MG63 (cell line): ENCODE measurements around the gene MAP2K2. TPM values are rescaled to one million over a fixed set of nuclear protein-coding genes. Genes with fewer than 3 reads are reported as not detected.

Experiments
- DNase-seq: peaks from one replicate; pipeline ENCODE4 v3.0.0-alpha.2; 2020
- H3K27me3 ChIP-seq: fragments of 250-450 bp; sonication (Bioruptor Pico); 2 replicates; pipeline ENCODE4 v1.5.1; 2020; ENCODE audit warnings: mild to moderate bottlenecking, moderate library complexity
- H3K36me3 ChIP-seq: fragments of 250-450 bp; sonication (Bioruptor Pico); 2 replicates; pipeline ENCODE4 v1.5.1; 2020; ENCODE audit warnings: mild to moderate bottlenecking, moderate library complexity
- H3K4me3 ChIP-seq: fragments of 250-450 bp; sonication (Bioruptor Pico); 2 replicates; pipeline ENCODE4 v1.5.1; 2020; ENCODE audit warnings: mild to moderate bottlenecking, moderate library complexity
- H3K9me3 ChIP-seq: fragments of 250-450 bp; sonication (Bioruptor Pico); 2 replicates; pipeline ENCODE4 v1.5.1; 2020; ENCODE audit warnings: mild to moderate bottlenecking, moderate library complexity
- total RNA-seq: library from RNA; depleted of rRNA; stranded (reverse); fragments of >200 nt; shearing (Covaris generic); gene quantifications from 2 replicates; pipeline ENCODE4 v1.2.3, GENCODE V29; 2014; ENCODE audit warnings: low replicate concordance

The MAP2K2 gene
- total RNA-seq, 1 experiment from 2014 or later, result 216 TPM

DNA sequence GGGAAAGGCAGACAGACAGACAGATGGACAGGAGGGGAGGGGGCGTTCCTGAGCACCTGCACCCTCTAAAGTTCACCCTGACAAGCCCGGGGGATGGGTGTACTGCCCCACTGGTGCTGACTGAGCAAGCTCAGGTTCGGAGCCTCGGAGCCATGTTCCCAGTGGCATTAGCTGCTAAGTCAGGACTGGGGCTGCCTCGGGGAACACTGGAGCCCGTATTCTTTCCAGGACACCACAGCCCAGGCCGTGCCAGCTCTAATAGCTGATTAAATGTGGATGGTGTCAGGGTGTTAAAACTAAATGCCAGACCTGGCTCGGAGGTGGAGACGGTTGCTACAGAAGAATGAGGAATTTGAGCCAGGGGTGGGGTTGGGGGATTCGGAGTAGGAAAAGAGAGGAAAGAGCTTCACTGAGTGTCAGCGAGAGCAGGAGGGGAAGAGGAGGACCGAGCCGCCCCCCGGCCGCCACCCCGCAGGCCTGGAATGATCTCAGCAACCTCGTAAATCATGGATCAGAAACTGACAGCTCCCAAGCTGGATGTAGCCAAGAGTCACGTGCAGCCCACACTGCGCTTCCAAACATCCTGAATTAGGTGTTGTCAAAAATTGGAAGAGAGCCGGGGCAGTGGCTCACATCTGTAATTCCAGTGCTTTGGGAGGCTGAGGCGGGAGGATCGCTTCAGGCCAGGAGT lies 10.4 kb downstream of the MAP2K2 start:
- Histone ChIP-seq H3K36me3 (peaks cover 12% of the 10 kb centered on the region), H3K27me3 (no peaks in the 10 kb centered on the region), H3K9me3 (no peaks in the 10 kb centered on the region), H3K4me3 (no peak overlapping the region)
- no peak for DNase-seq

DNA sequence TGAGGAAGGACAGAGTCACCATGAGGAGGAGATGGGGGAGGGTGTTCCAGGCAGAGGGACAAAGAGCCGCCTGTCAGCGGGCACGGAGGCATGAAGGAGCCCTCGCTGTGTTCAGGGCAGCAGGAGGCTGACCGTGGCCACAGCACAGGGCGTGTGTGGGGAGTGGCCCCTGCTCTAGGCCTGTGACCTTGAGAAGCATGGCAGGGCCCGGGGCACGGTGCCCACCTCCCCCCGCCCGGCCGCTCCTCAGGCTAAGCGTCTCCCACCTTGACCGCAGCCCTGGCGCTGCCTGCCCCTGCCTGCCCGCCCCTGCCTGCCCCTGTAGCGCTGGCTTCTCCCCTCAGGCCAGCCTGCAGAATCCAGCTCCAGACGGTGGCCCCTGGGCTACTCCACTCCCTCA lies 11.6 kb downstream of the MAP2K2 start:
- DNase-seq, result no peak
- no peak overlapping the region for H3K4me3 ChIP-seq
- H3K36me3 ChIP-seq, result peaks cover 12% of the 10 kb centered on the region
- H3K27me3 ChIP-seq, result no peaks in the 10 kb centered on the region
- no peaks in the 10 kb centered on the region for H3K9me3 ChIP-seq

- Histone ChIP-seq H3K27me3 (no peaks in the 10 kb centered on the region), H3K9me3 (no peaks in the 10 kb centered on the region), H3K4me3 (no peak overlapping the region), H3K36me3 (peaks cover 7% of the 10 kb centered on the region)
- no peak for DNase-seq
These were observed 14.3 kb downstream of the MAP2K2 start for GRCh38 chr19:4109626-4109945.

- DNase-seq, result no peak
- H3K9me3 ChIP-seq, result no peaks in the 10 kb centered on the region
- H3K36me3 ChIP-seq, result peaks cover 5% of the 10 kb centered on the region
- no peak overlapping the region for H3K4me3 ChIP-seq
- H3K27me3 ChIP-seq, result no peaks in the 10 kb centered on the region
These were observed 14.9 kb downstream of the MAP2K2 start for GRCh38 chr19:4108767-4109625.

GRCh38 chr19:4103080-4103433 lies 20.9 kb downstream of the MAP2K2 start:
- no peak overlapping the region for H3K4me3 ChIP-seq
- DNase-seq, result no peak
- H3K27me3 ChIP-seq, result no peaks in the 10 kb centered on the region
- H3K36me3 ChIP-seq, result peaks cover 5% of the 10 kb centered on the region
- H3K9me3 ChIP-seq, result no peaks in the 10 kb centered on the region

DNA sequence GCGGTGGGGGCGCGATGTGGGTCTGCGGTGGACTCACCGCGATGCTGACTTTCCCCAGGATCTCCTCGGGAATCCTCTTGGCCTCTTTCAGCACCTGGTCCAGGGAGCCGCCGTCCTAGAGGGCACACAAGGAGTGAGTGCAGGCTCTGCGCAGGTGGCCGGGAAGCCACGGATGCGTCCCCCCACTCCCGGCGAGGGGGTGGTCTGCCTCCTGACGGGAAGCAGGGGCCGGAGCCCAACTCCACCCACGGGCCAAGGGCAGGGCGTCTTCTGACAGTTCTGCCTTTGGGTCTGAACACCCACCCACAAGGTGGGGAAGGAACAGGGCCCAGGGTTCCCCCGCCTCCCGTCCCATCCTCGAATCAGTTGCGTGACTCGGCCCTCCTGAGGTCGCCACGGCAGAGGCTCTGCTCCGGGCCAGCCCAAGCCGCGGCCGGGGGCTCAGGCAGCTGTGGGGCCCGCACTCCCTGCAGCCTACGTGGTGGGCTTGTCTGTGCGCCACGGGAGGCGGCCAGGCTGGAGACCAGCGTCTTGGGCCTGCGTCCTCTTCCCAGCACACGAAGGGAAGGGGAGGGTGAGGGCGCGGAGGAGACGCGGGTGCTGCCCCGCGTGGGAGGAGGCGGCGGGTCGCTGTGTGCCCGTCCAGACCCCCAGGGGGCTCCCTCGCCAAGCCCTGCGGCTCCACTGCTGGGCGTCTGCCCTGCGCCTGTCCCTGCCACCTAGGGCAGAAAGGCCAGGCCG lies 21.4 kb downstream of the MAP2K2 start:
- H3K4me3 ChIP-seq, result no peak overlapping the region
- no peak for DNase-seq
- no peaks in the 10 kb centered on the region for H3K9me3 ChIP-seq
- H3K27me3 ChIP-seq, result no peaks in the 10 kb centered on the region
- peaks cover 5% of the 10 kb centered on the region for H3K36me3 ChIP-seq

DNA sequence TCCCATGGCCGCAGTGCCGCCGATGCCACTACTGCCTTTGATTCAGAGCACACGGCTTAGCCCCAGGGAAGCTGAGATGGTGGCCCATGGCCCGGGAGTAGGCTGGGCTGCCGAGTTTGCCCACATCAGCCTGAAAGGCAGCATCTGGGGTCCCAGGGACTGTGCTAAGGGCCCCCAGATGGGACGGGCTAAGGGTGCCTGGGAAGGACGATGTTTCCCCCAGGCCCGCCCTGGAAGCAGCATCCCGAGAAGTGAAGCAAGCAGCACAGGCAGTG lies 22.5 kb downstream of the MAP2K2 start:
- Histone ChIP-seq H3K27me3 (no peaks in the 10 kb centered on the region), H3K36me3 (peaks cover 5% of the 10 kb centered on the region), H3K9me3 (no peaks in the 10 kb centered on the region), H3K4me3 (no peak overlapping the region)
- no peak for DNase-seq

- no peaks in the 10 kb centered on the region for H3K9me3 ChIP-seq
- no peaks in the 10 kb centered on the region for H3K27me3 ChIP-seq
- H3K4me3 ChIP-seq, result no peak overlapping the region
- DNase-seq, result no peak
- peaks cover 5% of the 10 kb centered on the region for H3K36me3 ChIP-seq
These were observed 23.1 kb downstream of the MAP2K2 start for GRCh38 chr19:4100647-4101495.

- DNase-seq, result no peak
- Histone ChIP-seq H3K9me3 (no peaks in the 10 kb centered on the region), H3K27me3 (no peaks in the 10 kb centered on the region), H3K4me3 (no peak overlapping the region), H3K36me3 (peaks cover 3% of the 10 kb centered on the region)
These were observed 24.7 kb downstream of the MAP2K2 start for GRCh38 chr19:4099041-4099764.

DNA sequence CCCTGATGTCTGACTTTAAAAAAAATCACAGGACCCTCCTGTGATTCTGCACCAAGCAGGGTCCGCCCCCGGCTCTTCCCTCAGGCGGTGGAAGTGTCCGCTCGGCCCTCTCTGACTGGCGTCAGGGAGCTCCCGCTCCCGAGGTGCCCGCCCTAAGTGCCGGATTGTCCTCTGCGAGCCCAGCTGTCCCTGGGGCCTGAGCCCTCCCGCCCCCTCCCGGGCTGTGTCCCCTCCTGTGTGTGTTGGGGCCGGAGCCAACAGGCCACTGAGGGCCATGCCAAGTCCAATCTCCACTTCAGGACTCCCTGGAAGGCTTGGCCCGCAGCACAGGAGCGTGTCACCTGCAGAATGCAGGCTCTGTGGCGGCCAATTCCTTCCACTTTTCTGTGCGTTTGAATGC lies 25.4 kb downstream of the MAP2K2 start:
- DNase-seq, result no peak
- Histone ChIP-seq H3K36me3 (peaks cover 3% of the 10 kb centered on the region; the same call in 1 of the 2 replicates), H3K4me3 (no peak overlapping the region), H3K9me3 (no peaks in the 10 kb centered on the region), H3K27me3 (no peaks in the 10 kb centered on the region)

GRCh38 chr19:4097501-4097900 lies 26.4 kb downstream of the MAP2K2 start:
- Histone ChIP-seq H3K4me3 (no peak overlapping the region), H3K36me3 (peaks cover 3% of the 10 kb centered on the region; the same call in 1 of the 2 replicates), H3K9me3 (no peaks in the 10 kb centered on the region), H3K27me3 (no peaks in the 10 kb centered on the region)
- DNase-seq, result no peak

GRCh38 chr19:4096049-4096892 lies 27.7 kb downstream of the MAP2K2 start:
- Histone ChIP-seq H3K4me3 (no peak overlapping the region), H3K36me3 (no peaks in the 10 kb centered on the region; the same call in 1 of the 2 replicates), H3K9me3 (no peaks in the 10 kb centered on the region), H3K27me3 (no peaks in the 10 kb centered on the region)
- DNase-seq, result no peak

GRCh38 chr19:4095488-4095844 lies 28.5 kb downstream of the MAP2K2 start:
- H3K27me3 ChIP-seq, result no peaks in the 10 kb centered on the region
- DNase-seq, result no peak
- H3K9me3 ChIP-seq, result no peaks in the 10 kb centered on the region
- H3K4me3 ChIP-seq, result no peak overlapping the region
- no peaks in the 10 kb centered on the region; the same call in 1 of the 2 replicates for H3K36me3 ChIP-seq

GRCh38 chr19:4094761-4095487 lies 29.0 kb downstream of the MAP2K2 start:
- Histone ChIP-seq H3K36me3 (no peaks in the 10 kb centered on the region; the same call in 1 of the 2 replicates), H3K4me3 (no peak overlapping the region), H3K27me3 (no peaks in the 10 kb centered on the region), H3K9me3 (no peaks in the 10 kb centered on the region)
- DNase-seq, result no peak

- Histone ChIP-seq H3K4me3 (no peak overlapping the region), H3K9me3 (no peaks in the 10 kb centered on the region), H3K36me3 (no peaks in the 10 kb centered on the region; the same call in 1 of the 2 replicates), H3K27me3 (no peaks in the 10 kb centered on the region)
- DNase-seq, result no peak
These were observed 29.6 kb downstream of the MAP2K2 start for GRCh38 chr19:4094291-4094690.
